Measurements from ENCODE around the gene MAP3K9. TPM values are rescaled to one million over a fixed set of nuclear protein-coding genes. Genes with fewer than 3 reads are reported as not detected.
A peak's percentile ranks its signal among the peaks of the same experiment; 100 is the strongest.
"Not testable (repeated sequence)": the region's sequence is repeated elsewhere in the genome, so short reads cannot be mapped to it uniquely, and the experiment has no call there.

The MAP3K9 gene
- 9.0 and 10.1 TPM in 2 replicates for total RNA-seq

GRCh38 chr14:70809225-70810219 is at the start of gene MAP3K9:
TSS of gene MAP3K9 (minus strand) at chr14:70809513. CDS start at chr14:70809171, 342 bp downstream.
- peak within 1 kb of the TSS; percentile 88 for H3K4me3 Mint-ChIP-seq

GRCh38 chr14:70858641-70859040 is 49.3 kb upstream of the MAP3K9 start:
- no peak for TF ChIP-seq CTCF (IDR thresholded peaks at IDR 0.05)
- Mint-ChIP-seq H3K4me3 (no peak overlapping the region), H3K27ac (no peak overlapping the region), H3K27me3 (no peaks in the 10 kb centered on the region), H3K9me3 (no peaks in the 10 kb centered on the region), H3K4me1 (no peaks in the 10 kb centered on the region), H3K36me3 (ENCODE audit: low read depth) (no peaks in the 10 kb centered on the region)
- intact Hi-C loops (cut with micrococcal nuclease) = no loop called here
- ChIA-PET POLR2A (no interaction called here), CTCF (no interaction called here)
- no peak for DNase-seq
- no peak for ATAC-seq (ENCODE audit: low read depth)

More at GRCh38 chr14:70809225-70810219, at the start of gene MAP3K9:
- Mint-ChIP-seq H3K9me3 (no peaks in the 10 kb centered on the region), H3K27me3 (no peaks in the 10 kb centered on the region), H3K36me3 (ENCODE audit: low read depth) (no peaks in the 10 kb centered on the region), H3K4me1 (peaks cover 24% of the 10 kb centered on the region), H3K27ac (peak within 1 kb of the TSS; percentile 88)
- DNase-seq (peak; percentile 85), ATAC-seq (ENCODE audit: low read depth) (peak; percentile 87)
- POLR2A ChIA-PET = interaction anchor here (0.6 to 3.1 kb wide), 18 partner anchors 8 to 1093 kb away, joined by 3 to 21 read pairs (median 6); partner anchors contain the start of genes MED6, PCNX1, SRSF5 and TTC9
- no peak for TF ChIP-seq CTCF (IDR thresholded peaks at IDR 0.05)
- intact Hi-C loops (cut with micrococcal nuclease) = loop anchor here (1.0 to 10.0 kb wide), 9 partner anchors 8 to 1195 kb away; partner anchors contain the start of genes MED6, PCNX1, SIPA1L1 and SRSF5
- CTCF ChIA-PET = interaction anchor here (0.9 to 2.0 kb wide), 3 partner anchors 9 to 98 kb away, joined by 4 to 14 read pairs (median 8); partner anchors contain the start of gene PCNX1

- POLR2A ChIA-PET = no interaction called here
Observed at GRCh38 chr14:70857496-70857890, 48.2 kb upstream of the MAP3K9 start.

GRCh38 chr14:70856851-70857495 is 47.7 kb upstream of the MAP3K9 start:
- H3K36me3 Mint-ChIP-seq (ENCODE audit: low read depth) = no peaks in the 10 kb centered on the region
- DNase-seq (no peak), ATAC-seq (ENCODE audit: low read depth) (no peak)
- H3K27me3 Mint-ChIP-seq = no peaks in the 10 kb centered on the region
- CTCF ChIA-PET = no interaction called here
- no peak overlapping the region for H3K27ac Mint-ChIP-seq
- no peaks in the 10 kb centered on the region for H3K9me3 Mint-ChIP-seq
- no peak for TF ChIP-seq CTCF (IDR thresholded peaks at IDR 0.05)
- POLR2A ChIA-PET = no interaction called here
- intact Hi-C loops (cut with micrococcal nuclease) = no loop called here
- H3K4me3 Mint-ChIP-seq = no peak overlapping the region
- H3K4me1 Mint-ChIP-seq = no peaks in the 10 kb centered on the region

More at GRCh38 chr14:70857496-70857890, 48.2 kb upstream of the MAP3K9 start:
- ATAC-seq (ENCODE audit: low read depth) = no peak
- Mint-ChIP-seq H3K4me1 (no peaks in the 10 kb centered on the region), H3K9me3 (no peaks in the 10 kb centered on the region), H3K36me3 (ENCODE audit: low read depth) (no peaks in the 10 kb centered on the region), H3K4me3 (no peak overlapping the region), H3K27me3 (no peaks in the 10 kb centered on the region), H3K27ac (no peak overlapping the region)
- CTCF ChIA-PET = no interaction called here
- TF ChIP-seq CTCF (IDR thresholded peaks at IDR 0.05) = no peak
- intact Hi-C loops (cut with micrococcal nuclease) = no loop called here
- no peak for DNase-seq

GRCh38 chr14:70855486-70855885 is 46.2 kb upstream of the MAP3K9 start:
- intact Hi-C loops (cut with micrococcal nuclease) = no loop called here
- no peak for TF ChIP-seq CTCF (IDR thresholded peaks at IDR 0.05)
- DNase-seq (no peak), ATAC-seq (ENCODE audit: low read depth) (no peak)
- POLR2A ChIA-PET = no interaction called here
- H3K36me3 Mint-ChIP-seq (ENCODE audit: low read depth) = no peaks in the 10 kb centered on the region
- no peak overlapping the region for H3K4me3 Mint-ChIP-seq
- no peaks in the 10 kb centered on the region for H3K4me1 Mint-ChIP-seq
- no peaks in the 10 kb centered on the region for H3K27me3 Mint-ChIP-seq
- no peaks in the 10 kb centered on the region for H3K9me3 Mint-ChIP-seq
- H3K27ac Mint-ChIP-seq = no peak overlapping the region
- CTCF ChIA-PET = no interaction called here

GRCh38 chr14:70853658-70854057 is 44.3 kb upstream of the MAP3K9 start:
- DNase-seq; H3K36me3 Mint-ChIP-seq (ENCODE audit: low read depth); H3K4me3 Mint-ChIP-seq; POLR2A ChIA-PET; H3K27ac Mint-ChIP-seq; H3K27me3 Mint-ChIP-seq; H3K9me3 Mint-ChIP-seq; H3K4me1 Mint-ChIP-seq; intact Hi-C loops (cut with micrococcal nuclease); ATAC-seq (ENCODE audit: low read depth); CTCF ChIA-PET: not testable (repeated sequence)

All from activated B cell treated with CpG ODN at 0.5 μM for 24 hours (primary cell).